ENCODE results near the gene DNAJC5.

GRCh38 chr20:63854766-63855362 is 40.1 kb upstream of the DNAJC5 start:
- TF ChIP-seq POLR2A (IDR thresholded peaks at IDR 0.05) (no peak), CTCF (IDR thresholded peaks at IDR 0.05) (no peak)
